HepG2 (cell line): ENCODE measurements around the gene CREBZF. TPM values are rescaled to one million over a fixed set of nuclear protein-coding genes. Genes with fewer than 3 reads are reported as not detected.

Experiments used
- AFF4 ChIP-seq: sonication (generic); formaldehyde crosslinking; IDR thresholded peaks from 2 replicates; pipeline ENCODE4 v1.4.0; 2020; ENCODE audit warnings: missing genetic modification reagents
- AHR ChIP-seq: IDR thresholded peaks from 2 replicates; pipeline ENCODE4 v1.6.1; 2018; ENCODE audit warnings: missing genetic modification reagents, missing compliant biosample characterization
- E2F2 ChIP-seq: sonication (generic); formaldehyde crosslinking; IDR thresholded peaks from 2 replicates; pipeline ENCODE4 v1.4.0; 2020; ENCODE audit warnings: missing genetic modification reagents, borderline replicate concordance
- IKZF4 ChIP-seq: sonication (generic); formaldehyde crosslinking; IDR thresholded peaks from 2 replicates; pipeline ENCODE4 v1.5.1; 2020; ENCODE audit warnings: borderline replicate concordance, mild to moderate bottlenecking, low read depth, missing genetic modification reagents; ENCODE audit errors: not compliant biosample characterization
- KDM2A ChIP-seq: sonication (generic); formaldehyde crosslinking; IDR thresholded peaks from 2 replicates; pipeline ENCODE4 v1.4.0; 2020; ENCODE audit warnings: low read depth, missing genetic modification reagents, borderline replicate concordance
- KLF16 ChIP-seq, 2 experiments: sonication (generic) in 1 of 2; formaldehyde crosslinking in 1 of 2; IDR thresholded peaks; 2 replicates each; pipeline versions ENCODE4 v1.6.1 to v1.8.0; 2016 to 2023; ENCODE audit warnings: missing genetic modification reagents in 2 of 2, missing compliant biosample characterization in 1 of 2
- NFYB ChIP-seq: sonication (generic); formaldehyde crosslinking; IDR thresholded peaks from 2 replicates; pipeline ENCODE4 v1.4.0; 2020; ENCODE audit warnings: missing genetic modification reagents
- NKX3-1 ChIP-seq: sonication (generic); formaldehyde crosslinking; IDR thresholded peaks from 2 replicates; pipeline ENCODE4 v1.5.0; 2020; ENCODE audit warnings: missing genetic modification reagents
- PHF21A ChIP-seq: sonication (generic); formaldehyde crosslinking; IDR thresholded peaks from 2 replicates; pipeline ENCODE4 v1.5.0; 2020; ENCODE audit warnings: mild to moderate bottlenecking, missing genetic modification reagents
- SIX1 ChIP-seq: sonication (generic); formaldehyde crosslinking; IDR thresholded peaks from 2 replicates; pipeline ENCODE4 v1.4.0; 2020; ENCODE audit warnings: missing genetic modification reagents, borderline replicate concordance
- ZNF281 ChIP-seq: sonication (generic); formaldehyde crosslinking; IDR thresholded peaks from 2 replicates; pipeline ENCODE4 v1.4.0; 2020; ENCODE audit warnings: missing genetic modification reagents, borderline replicate concordance
- ZNF510 ChIP-seq: sonication (generic); formaldehyde crosslinking; IDR thresholded peaks from 2 replicates; pipeline ENCODE4 v1.4.0; 2020; ENCODE audit warnings: low read depth, mild to moderate bottlenecking, missing genetic modification reagents
- ZNF512B ChIP-seq: sonication (generic); formaldehyde crosslinking; IDR thresholded peaks from 2 replicates; pipeline ENCODE4 v1.5.1; 2020; ENCODE audit warnings: missing genetic modification reagents, mild to moderate bottlenecking, borderline replicate concordance
- ZNF773 ChIP-seq: sonication (generic); formaldehyde crosslinking; IDR thresholded peaks from 2 replicates; pipeline ENCODE4 v1.4.0; 2020; ENCODE audit warnings: missing genetic modification reagents, borderline replicate concordance
- ZSCAN12 ChIP-seq: sonication (generic); formaldehyde crosslinking; IDR thresholded peaks from 2 replicates; pipeline ENCODE4 v1.9.0; 2021; ENCODE audit warnings: mild to moderate bottlenecking, missing genetic modification reagents
- ZSCAN21 ChIP-seq: sonication (generic); formaldehyde crosslinking; IDR thresholded peaks from 2 replicates; pipeline ENCODE4 v1.8.0; 2022; ENCODE audit warnings: mild to moderate bottlenecking, missing genetic modification reagents, moderate library complexity, borderline replicate concordance
- polyA plus RNA-seq, 8 experiments: library from polyadenylated mRNA; depleted of rRNA in 3 of 8; stranded (reverse) in 7 of 8; unstranded in 1 of 8; fragments of >200 nt; fragmentation: Illumina TruSeq in 4 of 8; extraction: Trizol in 4 of 8; gene quantifications; 2 replicates each; pipeline versions ENCODE4 v1.2.1 to v1.2.3, GENCODE V29; 2011 to 2016; ENCODE audit warnings: low read depth in 4 of 8, missing spikeins in 1 of 8, mixed read lengths in 1 of 8; ENCODE audit not compliant: insufficient read depth in 1 of 8
- total RNA-seq, 5 experiments: library from RNA; depleted of rRNA; stranded (reverse); fragments of >200 nt; fragmentation: Illumina TruSeq; extraction: Trizol; gene quantifications; 2 replicates each; pipeline ENCODE4 v1.2.3, GENCODE V29; 2016; ENCODE audit warnings: low read depth in 1 of 5

CREBZF gene
- total and polyA plus RNA-seq, 2 of the 13 experiments (the other 11 are each of a cell fraction or from before 2014, with no cell fraction given), result 30.6 to 43.1 TPM

GRCh38 chr11:85664615-85665481 lies at the start of gene CREBZF (continued):
- no peak for TF ChIP-seq AFF4 (CRISPR knock-in tag)
- peak; percentile 79 for TF ChIP-seq AHR (CRISPR knock-in tag)
- TF ChIP-seq NKX3-1 (CRISPR knock-in tag), result peak; percentile 72; the same call in 1 of the 2 replicates
- peak; percentile 74 for TF ChIP-seq ZSCAN21 (CRISPR knock-in tag)
- TF ChIP-seq IKZF4 (CRISPR knock-in tag), result no peak
- TF ChIP-seq KLF16 (CRISPR knock-in tag; IDR thresholded peaks at IDR 0.05), result peak in 1 of 2 experiments; percentile 94; a peak in 2 of 4 replicates
- 0 out of 2 replicates have a peak, but pooled peaks have one; percentile 62 for TF ChIP-seq ZSCAN12
- peak; percentile 90 for TF ChIP-seq KDM2A
- peak; percentile 34; the same call in 1 of the 2 replicates for TF ChIP-seq ZNF773 (CRISPR knock-in tag)
- no peak for TF ChIP-seq NFYB (CRISPR knock-in tag)
- TF ChIP-seq E2F2, result 0 out of 2 replicates have a peak, but pooled peaks have one; percentile 77
- TF ChIP-seq SIX1 (CRISPR knock-in tag), result no peak
- no peak for TF ChIP-seq ZNF512B (CRISPR knock-in tag)
- TF ChIP-seq PHF21A (CRISPR knock-in tag), result peak; percentile 37; the same call in 1 of the 2 replicates
- TF ChIP-seq ZNF281 (CRISPR knock-in tag), result no peak
- TF ChIP-seq ZNF510 (CRISPR knock-in tag), result peak; percentile 87; the same call in 1 of the 2 replicates
